Activated CD8-positive, alpha-beta memory T cell treated with anti-CD3 and anti-CD28 coated beads, Interleukin-2, amount 10 ng/mL, durations not matched to agents 7 days and 5 days (primary cell): ENCODE measurements around the gene FILIP1L. TPM values are rescaled to one million over a fixed set of nuclear protein-coding genes. Genes with fewer than 3 reads are reported as not detected.

Source experiments
- ATAC-seq: fragments of 150-1000 bp; cut with Tn5 transposase; one replicate; pipeline ENCODE4 v1.10.0; 2021; ENCODE audit warnings: moderate library complexity
- CTCF ChIA-PET: fragments of 350-600 bp; sonication (Branson Sonifier 250); formaldehyde crosslinking; loops from one replicate; lab custom pipeline; 2021; ENCODE audit warnings: antibody characterized with exemption; lab: Charles Lee
- DNase-seq: peaks from one replicate; pipeline ENCODE4 v3.0.0-alpha.2; 2020
- H3K27ac Mint-ChIP-seq: one replicate; pipeline ENCODE4 v1.8.0; 2021; ENCODE audit warnings: mild to moderate bottlenecking, mixed read lengths
- H3K27me3 Mint-ChIP-seq: one replicate; pipeline ENCODE4 v1.8.0; 2021; ENCODE audit warnings: mixed read lengths
- H3K36me3 Mint-ChIP-seq: one replicate; pipeline ENCODE4 v1.8.0; 2021; ENCODE audit warnings: mild to moderate bottlenecking, mixed read lengths
- H3K4me1 Mint-ChIP-seq: one replicate; pipeline ENCODE4 v1.8.0; 2021; ENCODE audit warnings: mixed read lengths
- H3K4me3 Mint-ChIP-seq: one replicate; pipeline ENCODE4 v1.8.0; 2021; ENCODE audit warnings: mild to moderate bottlenecking, moderate library complexity, mixed read lengths
- H3K9me3 Mint-ChIP-seq: one replicate; pipeline ENCODE4 v1.8.0; 2022; ENCODE audit warnings: low read depth, mixed read lengths
- total RNA-seq, 2 experiments: library from RNA; stranded (reverse); gene quantifications; one replicate each; pipeline ENCODE4 v1.2.3, GENCODE V29; 2021

FILIP1L gene
- total RNA-seq, 2 experiments from 2014 or later, result 2.4 to 15.5 TPM

- H3K36me3 Mint-ChIP-seq, result peaks cover 4% of the 10 kb centered on the region
- no peak for DNase-seq
- no peak overlapping the region for H3K4me3 Mint-ChIP-seq
- peaks cover 2% of the 10 kb centered on the region for H3K9me3 Mint-ChIP-seq
- CTCF ChIA-PET, result no interaction called here
- H3K27ac Mint-ChIP-seq, result no peak overlapping the region
- H3K27me3 Mint-ChIP-seq, result no peaks in the 10 kb centered on the region
- H3K4me1 Mint-ChIP-seq, result peaks cover 16% of the 10 kb centered on the region
- ATAC-seq, result no peak
These were observed 112.6 kb downstream of the FILIP1L start for GRCh38 chr3:100001526-100002270.

GRCh38 chr3:100001083-100001482 lies 113.2 kb downstream of the FILIP1L start:
- DNase-seq (no peak), ATAC-seq (no peak)
- Mint-ChIP-seq H3K9me3 (peaks cover 2% of the 10 kb centered on the region), H3K36me3 (peaks cover 8% of the 10 kb centered on the region), H3K4me1 (peaks cover 14% of the 10 kb centered on the region), H3K27ac (no peak overlapping the region), H3K27me3 (no peaks in the 10 kb centered on the region), H3K4me3 (no peak overlapping the region)
- CTCF ChIA-PET, result no interaction called here

GRCh38 chr3:99999536-99999935 lies 114.8 kb downstream of the FILIP1L start:
- CTCF ChIA-PET, result no interaction called here
- Mint-ChIP-seq H3K27ac (no peak overlapping the region), H3K9me3 (peaks cover 6% of the 10 kb centered on the region), H3K4me1 (peaks cover 6% of the 10 kb centered on the region), H3K4me3 (no peak overlapping the region), H3K36me3 (peaks cover 15% of the 10 kb centered on the region), H3K27me3 (no peaks in the 10 kb centered on the region)
- ATAC-seq (no peak), DNase-seq (no peak)

GRCh38 chr3:99997293-99997692 lies 117.0 kb downstream of the FILIP1L start:
- H3K9me3 Mint-ChIP-seq, result peaks cover 12% of the 10 kb centered on the region
- no peak for DNase-seq
- peaks cover 28% of the 10 kb centered on the region for H3K36me3 Mint-ChIP-seq
- CTCF ChIA-PET, result no interaction called here
- H3K4me3 Mint-ChIP-seq, result no peak overlapping the region
- H3K4me1 Mint-ChIP-seq, result no peaks in the 10 kb centered on the region
- H3K27me3 Mint-ChIP-seq, result no peaks in the 10 kb centered on the region
- H3K27ac Mint-ChIP-seq, result no peak overlapping the region
- ATAC-seq, result no peak

GRCh38 chr3:99990179-99990578 lies 124.1 kb downstream of the FILIP1L start:
- no peaks in the 10 kb centered on the region for H3K27me3 Mint-ChIP-seq
- no peak overlapping the region for H3K27ac Mint-ChIP-seq

GRCh38 chr3:99984668-99985067 lies 129.6 kb downstream of the FILIP1L start:
- DNase-seq, result no peak
- H3K27me3 Mint-ChIP-seq, result no peaks in the 10 kb centered on the region
- H3K4me3 Mint-ChIP-seq, result no peak overlapping the region
- no peaks in the 10 kb centered on the region for H3K4me1 Mint-ChIP-seq
- CTCF ChIA-PET, result no interaction called here
- H3K36me3 Mint-ChIP-seq, result no peaks in the 10 kb centered on the region
- no peaks in the 10 kb centered on the region for H3K9me3 Mint-ChIP-seq
- ATAC-seq, result no peak
- no peak overlapping the region for H3K27ac Mint-ChIP-seq

More at GRCh38 chr3:99990179-99990578, 124.1 kb downstream of the FILIP1L start:
- ATAC-seq, result no peak
- peaks cover 8% of the 10 kb centered on the region for H3K9me3 Mint-ChIP-seq
- CTCF ChIA-PET, result no interaction called here
- no peak for DNase-seq
- H3K4me1 Mint-ChIP-seq, result no peaks in the 10 kb centered on the region
- no peak overlapping the region for H3K4me3 Mint-ChIP-seq
- peaks cover 16% of the 10 kb centered on the region for H3K36me3 Mint-ChIP-seq

- no peaks in the 10 kb centered on the region for H3K4me1 Mint-ChIP-seq
These were observed 130.2 kb downstream of the FILIP1L start for GRCh38 chr3:99984139-99984538.

GRCh38 chr3:99982650-99983049 lies 131.7 kb downstream of the FILIP1L start:
- no peak for DNase-seq
- Mint-ChIP-seq H3K27ac (no peak overlapping the region), H3K4me3 (no peak overlapping the region), H3K36me3 (no peaks in the 10 kb centered on the region), H3K27me3 (no peaks in the 10 kb centered on the region), H3K9me3 (no peaks in the 10 kb centered on the region), H3K4me1 (no peaks in the 10 kb centered on the region)
- no peak for ATAC-seq
- CTCF ChIA-PET, result no interaction called here

More at GRCh38 chr3:99984139-99984538, 130.2 kb downstream of the FILIP1L start:
- Mint-ChIP-seq H3K9me3 (no peaks in the 10 kb centered on the region), H3K4me3 (no peak overlapping the region), H3K27me3 (no peaks in the 10 kb centered on the region), H3K36me3 (no peaks in the 10 kb centered on the region), H3K27ac (no peak overlapping the region)
- no peak for DNase-seq
- no peak for ATAC-seq
- CTCF ChIA-PET, result no interaction called here

- ATAC-seq, result no peak
- no peak overlapping the region for H3K27ac Mint-ChIP-seq
- H3K9me3 Mint-ChIP-seq, result no peaks in the 10 kb centered on the region
- DNase-seq, result no peak
- peaks cover 2% of the 10 kb centered on the region for H3K36me3 Mint-ChIP-seq
- CTCF ChIA-PET, result no interaction called here
- H3K27me3 Mint-ChIP-seq, result no peaks in the 10 kb centered on the region
- no peak overlapping the region for H3K4me3 Mint-ChIP-seq
- H3K4me1 Mint-ChIP-seq, result no peaks in the 10 kb centered on the region
These were observed 133.2 kb downstream of the FILIP1L start for GRCh38 chr3:99981138-99981537.

GRCh38 chr3:99980606-99981005 lies 133.7 kb downstream of the FILIP1L start:
- no peaks in the 10 kb centered on the region for H3K4me1 Mint-ChIP-seq
- ATAC-seq (no peak), DNase-seq (no peak)
- no peaks in the 10 kb centered on the region for H3K27me3 Mint-ChIP-seq
- peaks cover 2% of the 10 kb centered on the region for H3K36me3 Mint-ChIP-seq
- no peak overlapping the region for H3K27ac Mint-ChIP-seq
- CTCF ChIA-PET, result no interaction called here
- no peaks in the 10 kb centered on the region for H3K9me3 Mint-ChIP-seq
- H3K4me3 Mint-ChIP-seq, result no peak overlapping the region

- Mint-ChIP-seq H3K4me1 (no peaks in the 10 kb centered on the region), H3K27ac (no peak overlapping the region), H3K27me3 (no peaks in the 10 kb centered on the region), H3K4me3 (no peak overlapping the region), H3K36me3 (peaks cover 6% of the 10 kb centered on the region), H3K9me3 (no peaks in the 10 kb centered on the region)
- CTCF ChIA-PET, result no interaction called here
- DNase-seq, result no peak
- no peak for ATAC-seq
These were observed 136.1 kb downstream of the FILIP1L start for GRCh38 chr3:99978221-99978620.

- Mint-ChIP-seq H3K4me1 (no peaks in the 10 kb centered on the region), H3K36me3 (peaks cover 8% of the 10 kb centered on the region), H3K9me3 (no peaks in the 10 kb centered on the region), H3K27ac (no peak overlapping the region), H3K4me3 (no peak overlapping the region), H3K27me3 (no peaks in the 10 kb centered on the region)
- CTCF ChIA-PET, result no interaction called here
- ATAC-seq (no peak), DNase-seq (no peak)
These were observed 137.7 kb downstream of the FILIP1L start for GRCh38 chr3:99976584-99976983.

- CTCF ChIA-PET, result no interaction called here
- no peak for ATAC-seq
- Mint-ChIP-seq H3K4me3 (no peak overlapping the region), H3K36me3 (peaks cover 10% of the 10 kb centered on the region), H3K4me1 (peaks cover 8% of the 10 kb centered on the region), H3K27ac (no peak overlapping the region), H3K27me3 (no peaks in the 10 kb centered on the region), H3K9me3 (no peaks in the 10 kb centered on the region)
- no peak for DNase-seq
These were observed 139.3 kb downstream of the FILIP1L start for GRCh38 chr3:99974989-99975388.

GRCh38 chr3:99972380-99973104 lies 141.8 kb downstream of the FILIP1L start:
- peaks cover 12% of the 10 kb centered on the region for H3K36me3 Mint-ChIP-seq
- no peaks in the 10 kb centered on the region for H3K9me3 Mint-ChIP-seq
- ATAC-seq (no peak), DNase-seq (no peak)
- H3K4me1 Mint-ChIP-seq, result peaks cover 18% of the 10 kb centered on the region
- CTCF ChIA-PET, result interaction anchor here (0.6 kb wide), 1 partner anchor 141 kb away, joined by 3 read pairs; no protein-coding TSS in a partner anchor
- H3K27ac Mint-ChIP-seq, result no peak overlapping the region
- no peaks in the 10 kb centered on the region for H3K27me3 Mint-ChIP-seq
- no peak overlapping the region for H3K4me3 Mint-ChIP-seq
